GM12878 (cell line): Measurements from ENCODE around the gene SPATA2. TPM values are rescaled to one million over a fixed set of nuclear protein-coding genes. Genes with fewer than 3 reads are reported as not detected.
"Not testable (repeated sequence)": the region's sequence is repeated elsewhere in the genome, so short reads cannot be mapped to it uniquely, and the experiment has no call there.

Experiments used
- ATAC-seq: fragments of 200-7000 bp; cut with Tn5 transposase; 3 replicates; pipeline ENCODE4 v1.9.1; 2020; ENCODE audit warnings: mild to moderate bottlenecking, moderate library complexity
- BruUV-seq: library from RNA; stranded (reverse); fragments of 400-500 nt; replicated peaks from 2 replicates; lab custom pipeline; 2021; lab: Mats Ljungman, UMichigan
- CTCF ChIA-PET: fragments of 300-600 bp; sonication (Branson Sonifier 250); formaldehyde crosslinking; extraction: SDS; loops from one replicate; lab custom pipeline; 2021; ENCODE audit warnings: inconsistent platforms; lab: Yijun Ruan, JAX
- POLR2A ChIA-PET: fragments of 350-600 bp; formaldehyde crosslinking; extraction: SDS; loops from one replicate; lab custom pipeline; 2021; ENCODE audit warnings: inconsistent platforms; lab: Charles Lee
- RAD21 ChIA-PET: fragments of 300-600 bp; sonication (Branson Sonifier 250); formaldehyde crosslinking; loops from one replicate; lab custom pipeline; 2023; ENCODE audit warnings: antibody characterized with exemption; ENCODE audit not compliant: unreplicated experiment; lab: Charles Lee
- SMC1A ChIA-PET: fragments of 300-600 bp; sonication (Branson Sonifier 250); formaldehyde crosslinking; loops from one replicate; lab custom pipeline; 2023; ENCODE audit not compliant: unreplicated experiment, uncharacterized antibody; lab: Charles Lee
- DNase-seq: peaks from one replicate; pipeline ENCODE4 v3.0.0-alpha.2; 2011; ENCODE audit warnings: low read depth, low spot score
- FAIRE-seq: peaks from 3 replicates; lab custom pipeline; 2011; peaks lifted over from hg19 to GRCh38; lab: Jason Lieb, UNC
- H2AFZ ChIP-seq: 2 replicates; pipeline ENCODE4 v1.6.0; 2011; ENCODE audit warnings: low read depth, low read length, control low read depth; ENCODE audit not compliant: control insufficient read depth
- H3K27ac ChIP-seq: 2 replicates; pipeline ENCODE4 v1.5.1; 2011; ENCODE audit warnings: control low read depth; ENCODE audit not compliant: control insufficient read depth, insufficient read depth
- H3K27me3 ChIP-seq, 2 experiments: replicated peaks in 1 of 2; 2 replicates each; pipeline versions ENCODE4 v1.6.0 to v1.6.1; 2011; ENCODE audit warnings: low read length in 1 of 2; ENCODE audit not compliant: control insufficient read depth in 2 of 2, insufficient read depth in 2 of 2
- H3K36me3 ChIP-seq, 2 experiments: 2 replicates each; pipeline ENCODE4 v1.5.1; 2011; ENCODE audit warnings: low read length in 1 of 2; ENCODE audit not compliant: control insufficient read depth in 2 of 2, insufficient read depth in 2 of 2
- H3K4me1 ChIP-seq: 2 replicates; pipeline ENCODE4 v1.6.1; 2011; ENCODE audit warnings: mild to moderate bottlenecking, low read length, moderate library complexity, mixed read lengths; ENCODE audit not compliant: control insufficient read depth, insufficient read depth
- H3K4me2 ChIP-seq: 2 replicates; pipeline ENCODE4 v1.6.0; 2011; ENCODE audit warnings: control low read depth; ENCODE audit not compliant: control insufficient read depth, insufficient read depth
- H3K4me3 ChIP-seq: fragments of 200-600 bp; sonication (generic); 2 replicates; pipeline ENCODE4 v1.5.1; 2016
- H3K79me2 ChIP-seq: 2 replicates; pipeline ENCODE4 v1.6.0; 2011; ENCODE audit warnings: low read length; ENCODE audit not compliant: control insufficient read depth, insufficient read depth
- H3K9ac ChIP-seq: 2 replicates; pipeline ENCODE4 v1.8.0; 2011; ENCODE audit warnings: low read length, control low read depth, mixed read lengths; ENCODE audit not compliant: control insufficient read depth, insufficient read depth
- H3K9me3 ChIP-seq: replicated peaks from 3 replicates; pipeline ENCODE4 v1.5.1; 2011; ENCODE audit warnings: mild to moderate bottlenecking, low read length; ENCODE audit not compliant: control insufficient read depth, insufficient read depth
- H4K20me1 ChIP-seq: 2 replicates; pipeline ENCODE4 v1.6.0; 2011; ENCODE audit not compliant: control insufficient read depth, insufficient read depth
- DPF2 ChIP-seq: fragments of 450-650 bp; IDR thresholded peaks from 2 replicates; pipeline ENCODE4 v1.6.1; 2017; ENCODE audit warnings: mild to moderate bottlenecking
- IKZF2 ChIP-seq, 2 experiments: fragments of 450-650 bp; IDR thresholded peaks; 2 replicates each; pipeline ENCODE4 v1.6.1; 2017; ENCODE audit warnings: mild to moderate bottlenecking in 2 of 2, moderate library complexity in 2 of 2
- JUNB ChIP-seq: IDR thresholded peaks from 2 replicates; pipeline ENCODE4 v1.6.1; 2016; ENCODE audit warnings: antibody characterized with exemption, mild to moderate bottlenecking
- JUND ChIP-seq: IDR thresholded peaks from 2 replicates; pipeline ENCODE4 v1.6.1; 2012; ENCODE audit warnings: low read depth, mild to moderate bottlenecking, low read length, improper control_type of control experiment, moderate library complexity
- NFIC ChIP-seq: IDR thresholded peaks from 2 replicates; pipeline ENCODE4 v1.6.1; 2012; ENCODE audit warnings: low read depth, mild to moderate bottlenecking, inconsistent platforms, low read length, moderate library complexity
- ZNF217 ChIP-seq: fragments of 450-650 bp; IDR thresholded peaks from 2 replicates; pipeline ENCODE4 v1.6.1; 2017; ENCODE audit warnings: antibody characterized with exemption, mild to moderate bottlenecking
- WGBS: methylation state at CpG from one replicate; pipeline ENCODE4 v1.1.6; 2016; ENCODE audit warnings: low lambda C conversion rate; ENCODE audit not compliant: insufficient replicate concordance, insufficient coverage; ENCODE audit errors: missing lambda C conversion rate; 5-methylcytosine and 5-hydroxymethylcytosine counted together
- in situ Hi-C: fragments of 300-500 bp; cut with MboI; formaldehyde crosslinking; loops from 9 replicates; pipeline ENCODE4 v1.14.3; 2018; ENCODE audit warnings: mixed read lengths
- intact Hi-C: fragments of 100-400 bp; cut with micrococcal nuclease; formaldehyde crosslinking; loops from one replicate; pipeline ENCODE4 v1.14.2; 2022; ENCODE audit not compliant: unreplicated experiment
- polyA plus RNA-seq, 11 experiments: library from polyadenylated mRNA; depleted of rRNA in 4 of 11; unstranded in 6 of 11; stranded (reverse) in 5 of 11; fragments of >200 nt; fragmentation: Nextera tagmentation in 4 of 11; fragmentation: Illumina TruSeq in 1 of 11; extraction: Ambion mirVana in 4 of 11; extraction: Trizol in 1 of 11; gene quantifications; 1 replicate in 1 of 11; 2 replicates in 10 of 11; pipeline versions ENCODE4 v1.2.1 to v1.2.3, GENCODE V29; 2011 to 2016; ENCODE audit warnings: inconsistent platforms in 2 of 11, missing spikeins in 2 of 11, low read depth in 1 of 11
- total RNA-seq, 4 experiments: library from RNA; depleted of rRNA in 3 of 4; stranded (reverse); fragments of >200 nt in 3 of 4; fragmentation: Illumina TruSeq in 1 of 4; extraction: Trizol in 1 of 4; gene quantifications; 2 replicates each; pipeline versions ENCODE4 v1.2.1 to v1.2.3, GENCODE V29; 2013 to 2021
- TF ChIP-seq, protein P1 (sequence below): fragments of 450-650 bp; IDR thresholded peaks from 2 replicates; pipeline ENCODE4 v1.6.1; 2017; ENCODE audit warnings: mild to moderate bottlenecking, low read depth, inconsistent platforms; ENCODE audit not compliant: poor library complexity, severe bottlenecking
- TF ChIP-seq, protein P2 (sequence below): fragments of 450-650 bp; IDR thresholded peaks from 2 replicates; pipeline ENCODE4 v1.6.1; 2016; ENCODE audit warnings: mild to moderate bottlenecking
- TF ChIP-seq, protein P3 (sequence below): fragments of 450-650 bp; IDR thresholded peaks from 2 replicates; pipeline ENCODE4 v1.6.1; 2018; ENCODE audit warnings: mild to moderate bottlenecking, low read depth, moderate library complexity; ENCODE audit not compliant: partially characterized antibody

SPATA2 gene
- total and polyA plus RNA-seq, 10 of the 15 experiments (the other 5 are each of a cell fraction or from before 2014, with no cell fraction given): 0.93 to 11.7 (median 5.6) TPM

DNA sequence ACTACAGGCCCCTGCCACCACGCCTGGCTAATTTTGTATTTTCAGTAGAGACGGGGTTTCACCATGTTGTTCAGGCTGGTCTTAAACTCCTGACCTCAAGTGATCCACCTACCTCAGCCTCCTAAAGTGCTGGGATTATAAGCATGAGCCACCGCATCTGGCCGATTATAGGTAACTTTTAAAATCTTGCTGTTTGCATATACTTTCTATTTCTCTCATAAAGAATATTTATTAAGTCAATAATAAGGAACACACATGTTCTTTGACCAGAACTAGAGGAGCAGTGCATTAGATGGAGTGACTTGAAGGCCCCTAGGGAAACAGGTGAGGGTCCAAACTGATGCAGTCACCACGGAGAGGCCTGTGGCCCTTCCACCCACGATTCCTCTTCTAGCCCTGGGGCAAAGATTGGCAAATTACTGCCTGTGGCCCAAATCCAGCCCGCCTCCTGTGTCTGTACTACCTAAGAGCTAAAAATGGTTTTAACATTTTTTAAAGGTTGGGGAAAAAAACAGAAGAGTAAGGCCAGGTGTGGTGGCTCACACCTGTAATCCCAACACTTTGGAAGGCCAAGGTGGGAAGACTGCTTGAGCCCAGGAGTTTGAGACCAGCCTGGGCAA, 19.7 kb downstream of the SPATA2 start:
- H3K9me3 ChIP-seq, H2AFZ ChIP-seq, H4K20me1 ChIP-seq, H3K27ac ChIP-seq, POLR2A ChIA-PET, H3K36me3 ChIP-seq, DNase-seq, RAD21 ChIA-PET, FAIRE-seq, ATAC-seq, SMC1A ChIA-PET, H3K4me3 ChIP-seq, BruUV-seq, in situ Hi-C loops, H3K79me2 ChIP-seq, H3K9ac ChIP-seq, H3K27me3 ChIP-seq, H3K4me2 ChIP-seq, intact Hi-C loops: not testable (repeated sequence)
- H3K4me1 ChIP-seq: peaks cover 23% of the 10 kb centered on the region
- WGBS: 70% methylated on average over 7 of the region's 7 CpGs
- CTCF ChIA-PET: interaction anchor here (1.8 kb wide), 1 partner anchor 49 kb away, joined by 5 read pairs; no protein-coding TSS in a partner anchor

DNA sequence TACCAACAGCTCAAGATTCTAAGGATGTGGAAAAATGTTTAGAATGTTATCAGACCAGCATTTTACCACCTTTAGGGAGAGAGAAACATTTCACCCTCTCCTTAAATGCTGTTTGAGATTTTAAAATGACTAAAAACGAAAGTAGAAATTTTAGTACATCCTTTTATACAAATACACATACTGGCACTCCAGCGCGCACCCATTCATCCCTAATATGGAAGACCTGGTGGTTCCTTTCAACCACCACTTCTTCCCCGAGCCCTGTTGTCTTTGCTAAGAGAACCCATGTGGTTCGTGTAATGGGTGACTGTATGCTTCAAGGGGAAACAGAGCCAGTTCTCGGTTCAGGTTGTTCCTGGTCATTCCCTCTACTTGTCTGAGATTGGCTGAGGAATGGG, 21.3 kb downstream of the SPATA2 start:
- Histone ChIP-seq H2AFZ (peak overlapping the region; percentile 65), H4K20me1 (no peaks in the 10 kb centered on the region), H3K4me2 (peak overlapping the region; percentile 92), H3K4me1 (peaks cover 23% of the 10 kb centered on the region), H3K4me3 (0 out of 2 replicates have a peak overlapping the region, but pooled peaks have one; percentile 0), H3K27ac (peak overlapping the region; percentile 73), H3K27me3 (no peaks in the 10 kb centered on the region), H3K9ac (peak overlapping the region; percentile 51), H3K9me3 (no peaks in the 10 kb centered on the region), H3K79me2 (no peaks in the 10 kb centered on the region), H3K36me3 (peaks cover 0 to 6% of the 10 kb centered on the region in 2 experiments; a peak in 2 of 4 replicates)
- WGBS: 1% methylated on average over 6 of the region's 6 CpGs
- intact Hi-C loops: no loop called here
- ChIA-PET CTCF (interaction anchor here (1.3 kb wide), 2 partner anchors 283 to 286 kb away, joined by 3 to 5 read pairs; no protein-coding TSS in a partner anchor), POLR2A (no interaction called here), RAD21 (no interaction called here), SMC1A (interaction anchor here (0.6 to 1.6 kb wide), 3 partner anchors 17 to 366 kb away, joined by 3 to 4 read pairs (median 4); no protein-coding TSS in a partner anchor)
- DNase-seq (peak; percentile 40), FAIRE-seq (peak; percentile 86), ATAC-seq (peak; percentile 81)
- in situ Hi-C loops: no loop called here
- no TSS peak for BruUV-seq
- peak; percentile 91 for TF ChIP-seq JUNB
- TF ChIP-seq, protein P1, sequence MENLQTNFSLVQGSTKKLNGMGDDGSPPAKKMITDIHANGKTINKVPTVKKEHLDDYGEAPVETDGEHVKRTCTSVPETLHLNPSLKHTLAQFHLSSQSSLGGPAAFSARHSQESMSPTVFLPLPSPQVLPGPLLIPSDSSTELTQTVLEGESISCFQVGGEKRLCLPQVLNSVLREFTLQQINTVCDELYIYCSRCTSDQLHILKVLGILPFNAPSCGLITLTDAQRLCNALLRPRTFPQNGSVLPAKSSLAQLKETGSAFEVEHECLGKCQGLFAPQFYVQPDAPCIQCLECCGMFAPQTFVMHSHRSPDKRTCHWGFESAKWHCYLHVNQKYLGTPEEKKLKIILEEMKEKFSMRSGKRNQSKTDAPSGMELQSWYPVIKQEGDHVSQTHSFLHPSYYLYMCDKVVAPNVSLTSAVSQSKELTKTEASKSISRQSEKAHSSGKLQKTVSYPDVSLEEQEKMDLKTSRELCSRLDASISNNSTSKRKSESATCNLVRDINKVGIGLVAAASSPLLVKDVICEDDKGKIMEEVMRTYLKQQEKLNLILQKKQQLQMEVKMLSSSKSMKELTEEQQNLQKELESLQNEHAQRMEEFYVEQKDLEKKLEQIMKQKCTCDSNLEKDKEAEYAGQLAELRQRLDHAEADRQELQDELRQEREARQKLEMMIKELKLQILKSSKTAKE: no peak
- TF ChIP-seq, protein P2, sequence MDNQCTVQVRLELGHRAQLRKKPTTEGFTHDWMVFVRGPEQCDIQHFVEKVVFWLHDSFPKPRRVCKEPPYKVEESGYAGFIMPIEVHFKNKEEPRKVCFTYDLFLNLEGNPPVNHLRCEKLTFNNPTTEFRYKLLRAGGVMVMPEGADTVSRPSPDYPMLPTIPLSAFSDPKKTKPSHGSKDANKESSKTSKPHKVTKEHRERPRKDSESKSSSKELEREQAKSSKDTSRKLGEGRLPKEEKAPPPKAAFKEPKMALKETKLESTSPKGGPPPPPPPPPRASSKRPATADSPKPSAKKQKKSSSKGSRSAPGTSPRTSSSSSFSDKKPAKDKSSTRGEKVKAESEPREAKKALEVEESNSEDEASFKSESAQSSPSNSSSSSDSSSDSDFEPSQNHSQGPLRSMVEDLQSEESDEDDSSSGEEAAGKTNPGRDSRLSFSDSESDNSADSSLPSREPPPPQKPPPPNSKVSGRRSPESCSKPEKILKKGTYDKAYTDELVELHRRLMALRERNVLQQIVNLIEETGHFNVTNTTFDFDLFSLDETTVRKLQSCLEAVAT: no peak
- peak; percentile 43; the same call in 1 of the 2 replicates for TF ChIP-seq JUND
- 0 out of 2 replicates have a peak, but pooled peaks have one; percentile 23 for TF ChIP-seq ZNF217
- TF ChIP-seq, protein P3, sequence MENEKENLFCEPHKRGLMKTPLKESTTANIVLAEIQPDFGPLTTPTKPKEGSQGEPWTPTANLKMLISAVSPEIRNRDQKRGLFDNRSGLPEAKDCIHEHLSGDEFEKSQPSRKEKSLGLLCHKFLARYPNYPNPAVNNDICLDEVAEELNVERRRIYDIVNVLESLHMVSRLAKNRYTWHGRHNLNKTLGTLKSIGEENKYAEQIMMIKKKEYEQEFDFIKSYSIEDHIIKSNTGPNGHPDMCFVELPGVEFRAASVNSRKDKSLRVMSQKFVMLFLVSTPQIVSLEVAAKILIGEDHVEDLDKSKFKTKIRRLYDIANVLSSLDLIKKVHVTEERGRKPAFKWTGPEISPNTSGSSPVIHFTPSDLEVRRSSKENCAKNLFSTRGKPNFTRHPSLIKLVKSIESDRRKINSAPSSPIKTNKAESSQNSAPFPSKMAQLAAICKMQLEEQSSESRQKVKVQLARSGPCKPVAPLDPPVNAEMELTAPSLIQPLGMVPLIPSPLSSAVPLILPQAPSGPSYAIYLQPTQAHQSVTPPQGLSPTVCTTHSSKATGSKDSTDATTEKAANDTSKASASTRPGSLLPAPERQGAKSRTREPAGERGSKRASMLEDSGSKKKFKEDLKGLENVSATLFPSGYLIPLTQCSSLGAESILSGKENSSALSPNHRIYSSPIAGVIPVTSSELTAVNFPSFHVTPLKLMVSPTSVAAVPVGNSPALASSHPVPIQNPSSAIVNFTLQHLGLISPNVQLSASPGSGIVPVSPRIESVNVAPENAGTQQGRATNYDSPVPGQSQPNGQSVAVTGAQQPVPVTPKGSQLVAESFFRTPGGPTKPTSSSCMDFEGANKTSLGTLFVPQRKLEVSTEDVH: no peak
- TF ChIP-seq DPF2: peak; percentile 21; the same call in 1 of the 2 replicates
- TF ChIP-seq IKZF2 (IDR thresholded peaks at IDR 0.05): peak in 1 of 2 experiments; percentile 36; a peak in 2 of 4 replicates
- no peak for TF ChIP-seq NFIC
